SK-N-MC (cell line): ENCODE data around the gene DENND5B.

Experiments
- EZH2 ChIP-seq: fragments of 200-600 bp; sonication (generic); IDR thresholded peaks from one replicate; pipeline ENCODE4 v1.6.1; 2017; ENCODE audit warnings: antibody characterized with exemption
- FOXP2 ChIP-seq: optimal IDR thresholded peaks from 2 replicates; pipeline ENCODE3; 2011; ENCODE audit warnings: mild to moderate bottlenecking, moderate library complexity; ENCODE audit not compliant: insufficient read depth; ENCODE audit errors: extremely low read length, control extremely low read depth

DNA sequence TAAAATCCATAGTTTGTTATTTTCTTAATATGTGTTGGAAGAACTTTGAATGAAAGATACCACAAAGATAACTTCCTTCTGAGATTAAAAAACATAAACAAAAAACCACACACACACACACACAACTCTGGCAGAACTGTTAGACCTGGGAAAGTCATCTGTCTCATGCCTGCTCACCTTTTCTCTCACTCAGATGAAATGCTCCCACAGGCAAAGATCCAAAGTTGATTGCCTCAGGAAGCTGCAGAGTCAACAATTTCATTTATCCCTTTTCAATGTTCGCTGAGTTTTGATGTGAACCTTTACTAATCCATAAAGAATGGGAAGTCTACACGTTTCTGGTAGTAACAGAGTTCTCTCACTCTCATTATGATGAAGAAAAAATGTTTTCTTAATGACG lies 112.0 kb downstream of the DENND5B start:
- TF ChIP-seq FOXP2 (no peak), EZH2 (no peak)
